Skeletal muscle cell (primary cell): Measurements from ENCODE around the gene APBA2.

Source experiments
- DNase-seq: peaks from one replicate; pipeline ENCODE4 v3.0.0-alpha.2; 2010; ENCODE audit warnings: low read depth
- H3K4me3 ChIP-seq: 2 replicates; pipeline ENCODE4 v1.5.1; 2011; ENCODE audit warnings: low read depth, mild to moderate bottlenecking, control low read depth, low read length, moderate library complexity

The APBA2 gene

GRCh38 chr15:28930011-28930410, 44.2 kb downstream of the APBA2 start:
- H3K4me3 ChIP-seq: no peak overlapping the region
- DNase-seq: no peak

GRCh38 chr15:28930476-28931291, 44.9 kb downstream of the APBA2 start:
- no peak overlapping the region for H3K4me3 ChIP-seq
- no peak for DNase-seq

- H3K4me3 ChIP-seq: no peak overlapping the region
- no peak for DNase-seq
These were observed 46.1 kb downstream of the APBA2 start for GRCh38 chr15:28931828-28932227.

- no peak for DNase-seq
- H3K4me3 ChIP-seq: no peak overlapping the region
These were observed 46.6 kb downstream of the APBA2 start for GRCh38 chr15:28932361-28932760.

- no peak for DNase-seq
- no peak overlapping the region for H3K4me3 ChIP-seq
These were observed 48.1 kb downstream of the APBA2 start for GRCh38 chr15:28933710-28934445.

- no peak for DNase-seq
- H3K4me3 ChIP-seq: no peak overlapping the region
These were observed 48.9 kb downstream of the APBA2 start for GRCh38 chr15:28934645-28935044.

- no peak for DNase-seq
- H3K4me3 ChIP-seq: no peak overlapping the region
These were observed 49.5 kb downstream of the APBA2 start for GRCh38 chr15:28935316-28935715.

- H3K4me3 ChIP-seq: no peak overlapping the region
- no peak for DNase-seq
These were observed 50.3 kb downstream of the APBA2 start for GRCh38 chr15:28936081-28936480.

- no peak overlapping the region for H3K4me3 ChIP-seq
- DNase-seq: no peak
These were observed 50.7 kb downstream of the APBA2 start for GRCh38 chr15:28936481-28936881.

- DNase-seq: no peak
- H3K4me3 ChIP-seq: no peak overlapping the region
These were observed 51.5 kb downstream of the APBA2 start for GRCh38 chr15:28937271-28937670.

GRCh38 chr15:28942046-28942445, 56.3 kb downstream of the APBA2 start:
- no peak for DNase-seq
- no peak overlapping the region for H3K4me3 ChIP-seq

GRCh38 chr15:28942571-28942970, 56.8 kb downstream of the APBA2 start:
- DNase-seq: no peak
- no peak overlapping the region for H3K4me3 ChIP-seq

GRCh38 chr15:28943146-28943545, 57.4 kb downstream of the APBA2 start:
- no peak overlapping the region for H3K4me3 ChIP-seq
- no peak for DNase-seq

GRCh38 chr15:28943611-28944230, 57.9 kb downstream of the APBA2 start:
- no peak for DNase-seq
- no peak overlapping the region for H3K4me3 ChIP-seq

- H3K4me3 ChIP-seq: no peak overlapping the region
- no peak for DNase-seq
These were observed 58.5 kb downstream of the APBA2 start for GRCh38 chr15:28944286-28944685.

- DNase-seq: no peak
- no peak overlapping the region for H3K4me3 ChIP-seq
These were observed 59.0 kb downstream of the APBA2 start for GRCh38 chr15:28944696-28945300.

GRCh38 chr15:28945626-28946230, 60.0 kb downstream of the APBA2 start:
- no peak for DNase-seq

GRCh38 chr15:28946803-28947202, 61.0 kb downstream of the APBA2 start:
- no peak overlapping the region for H3K4me3 ChIP-seq
- DNase-seq: no peak

More at GRCh38 chr15:28945626-28946230, 60.0 kb downstream of the APBA2 start:
- no peak overlapping the region for H3K4me3 ChIP-seq

- H3K4me3 ChIP-seq: no peak overlapping the region
- no peak for DNase-seq
These were observed 61.5 kb downstream of the APBA2 start for GRCh38 chr15:28947221-28947674.

GRCh38 chr15:28948036-28948435, 62.3 kb downstream of the APBA2 start:
- no peak for DNase-seq
- no peak overlapping the region for H3K4me3 ChIP-seq
